HepG2 (cell line): ENCODE results near the gene ZNF444. TPM values are rescaled to one million over a fixed set of nuclear protein-coding genes. Genes with fewer than 3 reads are reported as not detected.
A peak's percentile ranks its signal among the peaks of the same experiment; 100 is the strongest.

ENCODE experiments used
- IKZF1 ChIP-seq: fragments of 450-650 bp; IDR thresholded peaks from 2 replicates; pipeline ENCODE4 v1.7.1; 2016
- IKZF4 ChIP-seq: sonication (generic); formaldehyde crosslinking; IDR thresholded peaks from 2 replicates; pipeline ENCODE4 v1.5.1; 2020; ENCODE audit warnings: borderline replicate concordance, mild to moderate bottlenecking, low read depth, missing genetic modification reagents; ENCODE audit errors: not compliant biosample characterization
- MIER3 ChIP-seq: IDR thresholded peaks from 2 replicates; pipeline ENCODE4 v1.6.1; 2016; ENCODE audit warnings: missing compliant biosample characterization, borderline replicate concordance
- NCOA2 ChIP-seq: sonication (generic); formaldehyde crosslinking; IDR thresholded peaks from 2 replicates; pipeline ENCODE4 v1.8.0; 2022; ENCODE audit warnings: inconsistent platforms
- PHF8 ChIP-seq: sonication (generic); formaldehyde crosslinking; IDR thresholded peaks from 2 replicates; pipeline ENCODE4 v1.5.0; 2020; ENCODE audit warnings: missing genetic modification reagents
- SIN3B ChIP-seq: fragments of 150-350 bp; IDR thresholded peaks from 2 replicates; pipeline ENCODE4 v1.6.1; 2014; ENCODE audit warnings: low read length
- SMAD1 ChIP-seq: sonication (generic); formaldehyde crosslinking; IDR thresholded peaks from 2 replicates; pipeline ENCODE4 v1.4.0; 2020; ENCODE audit warnings: missing genetic modification reagents, low read depth, mild to moderate bottlenecking, borderline replicate concordance
- SP5 ChIP-seq: IDR thresholded peaks from 2 replicates; pipeline ENCODE4 v1.6.1; 2016; ENCODE audit warnings: low read depth, borderline replicate concordance
- ZMAT3 ChIP-seq: sonication (generic); formaldehyde crosslinking; conservative IDR thresholded peaks from 2 replicates; pipeline ENCODE4 v1.7.0; 2021; ENCODE audit warnings: missing genetic modification reagents
- ZNF232 ChIP-seq: sonication (generic); formaldehyde crosslinking; IDR thresholded peaks from 2 replicates; pipeline ENCODE4 v1.4.0; 2020; ENCODE audit warnings: missing genetic modification reagents, borderline replicate concordance
- ZNF639 ChIP-seq: conservative IDR thresholded peaks from 2 replicates; pipeline ENCODE4 v1.6.1; 2018; ENCODE audit warnings: missing genetic modification reagents
- polyA plus RNA-seq, 8 experiments: library from polyadenylated mRNA; depleted of rRNA in 3 of 8; stranded (reverse) in 7 of 8; unstranded in 1 of 8; fragments of >200 nt; fragmentation: Illumina TruSeq in 4 of 8; extraction: Trizol in 4 of 8; gene quantifications; 2 replicates each; pipeline versions ENCODE4 v1.2.1 to v1.2.3, GENCODE V29; 2011 to 2016; ENCODE audit warnings: low read depth in 4 of 8, missing spikeins in 1 of 8, mixed read lengths in 1 of 8; ENCODE audit not compliant: insufficient read depth in 1 of 8
- total RNA-seq, 5 experiments: library from RNA; depleted of rRNA; stranded (reverse); fragments of >200 nt; fragmentation: Illumina TruSeq; extraction: Trizol; gene quantifications; 2 replicates each; pipeline ENCODE4 v1.2.3, GENCODE V29; 2016; ENCODE audit warnings: low read depth in 1 of 5
- TF ChIP-seq, protein P1 (sequence below): sonication (generic); formaldehyde crosslinking; IDR thresholded peaks from 2 replicates; pipeline ENCODE4 v1.4.0; 2020; ENCODE audit warnings: mild to moderate bottlenecking, missing genetic modification reagents
- TF ChIP-seq, protein P2 (sequence below): sonication (generic); formaldehyde crosslinking; IDR thresholded peaks from 2 replicates; pipeline ENCODE4 v1.8.1; 2023; ENCODE audit warnings: mild to moderate bottlenecking, inconsistent platforms, moderate library complexity, missing genetic modification reagents, borderline replicate concordance
- TF ChIP-seq, protein P3 (sequence below): sonication (generic); formaldehyde crosslinking; IDR thresholded peaks from 2 replicates; pipeline ENCODE4 v1.4.0; 2020; ENCODE audit warnings: missing genetic modification reagents, borderline replicate concordance

The ZNF444 gene
- total and polyA plus RNA-seq, 2 of the 13 experiments (the other 11 are each of a cell fraction or from before 2014, with no cell fraction given): 27.4 to 30.3 TPM

DNA sequence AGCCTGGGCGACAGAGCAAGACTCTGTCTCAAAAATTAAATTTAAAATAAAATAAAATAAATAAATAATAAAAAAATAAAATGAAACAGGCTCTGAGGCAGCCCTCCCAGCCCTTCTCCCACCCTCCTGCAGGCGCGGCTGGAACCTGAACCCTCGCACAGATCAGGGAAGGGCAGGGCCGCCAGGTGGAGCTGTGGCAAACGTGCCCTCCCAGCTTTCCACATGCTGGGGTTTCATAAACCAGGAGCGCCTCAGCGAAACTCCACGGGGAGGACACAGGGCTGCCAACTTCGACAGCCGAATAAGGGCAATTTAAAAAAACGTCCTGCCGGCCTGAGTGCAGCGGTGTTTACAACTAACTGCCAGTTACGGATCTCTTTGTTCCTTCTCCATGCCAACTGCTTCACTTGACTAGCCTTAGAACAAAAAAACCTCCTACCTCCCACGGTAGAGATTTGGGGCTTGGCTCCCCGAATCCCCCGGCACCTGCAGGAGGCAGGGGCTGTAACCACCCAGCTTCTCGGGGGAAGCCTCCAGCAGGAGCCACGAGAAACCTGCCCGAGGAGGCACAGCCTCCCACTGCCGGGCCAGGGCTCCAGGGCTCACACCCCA lies 35.9 kb upstream of the ZNF444 start (continued):
- TF ChIP-seq, protein P1, sequence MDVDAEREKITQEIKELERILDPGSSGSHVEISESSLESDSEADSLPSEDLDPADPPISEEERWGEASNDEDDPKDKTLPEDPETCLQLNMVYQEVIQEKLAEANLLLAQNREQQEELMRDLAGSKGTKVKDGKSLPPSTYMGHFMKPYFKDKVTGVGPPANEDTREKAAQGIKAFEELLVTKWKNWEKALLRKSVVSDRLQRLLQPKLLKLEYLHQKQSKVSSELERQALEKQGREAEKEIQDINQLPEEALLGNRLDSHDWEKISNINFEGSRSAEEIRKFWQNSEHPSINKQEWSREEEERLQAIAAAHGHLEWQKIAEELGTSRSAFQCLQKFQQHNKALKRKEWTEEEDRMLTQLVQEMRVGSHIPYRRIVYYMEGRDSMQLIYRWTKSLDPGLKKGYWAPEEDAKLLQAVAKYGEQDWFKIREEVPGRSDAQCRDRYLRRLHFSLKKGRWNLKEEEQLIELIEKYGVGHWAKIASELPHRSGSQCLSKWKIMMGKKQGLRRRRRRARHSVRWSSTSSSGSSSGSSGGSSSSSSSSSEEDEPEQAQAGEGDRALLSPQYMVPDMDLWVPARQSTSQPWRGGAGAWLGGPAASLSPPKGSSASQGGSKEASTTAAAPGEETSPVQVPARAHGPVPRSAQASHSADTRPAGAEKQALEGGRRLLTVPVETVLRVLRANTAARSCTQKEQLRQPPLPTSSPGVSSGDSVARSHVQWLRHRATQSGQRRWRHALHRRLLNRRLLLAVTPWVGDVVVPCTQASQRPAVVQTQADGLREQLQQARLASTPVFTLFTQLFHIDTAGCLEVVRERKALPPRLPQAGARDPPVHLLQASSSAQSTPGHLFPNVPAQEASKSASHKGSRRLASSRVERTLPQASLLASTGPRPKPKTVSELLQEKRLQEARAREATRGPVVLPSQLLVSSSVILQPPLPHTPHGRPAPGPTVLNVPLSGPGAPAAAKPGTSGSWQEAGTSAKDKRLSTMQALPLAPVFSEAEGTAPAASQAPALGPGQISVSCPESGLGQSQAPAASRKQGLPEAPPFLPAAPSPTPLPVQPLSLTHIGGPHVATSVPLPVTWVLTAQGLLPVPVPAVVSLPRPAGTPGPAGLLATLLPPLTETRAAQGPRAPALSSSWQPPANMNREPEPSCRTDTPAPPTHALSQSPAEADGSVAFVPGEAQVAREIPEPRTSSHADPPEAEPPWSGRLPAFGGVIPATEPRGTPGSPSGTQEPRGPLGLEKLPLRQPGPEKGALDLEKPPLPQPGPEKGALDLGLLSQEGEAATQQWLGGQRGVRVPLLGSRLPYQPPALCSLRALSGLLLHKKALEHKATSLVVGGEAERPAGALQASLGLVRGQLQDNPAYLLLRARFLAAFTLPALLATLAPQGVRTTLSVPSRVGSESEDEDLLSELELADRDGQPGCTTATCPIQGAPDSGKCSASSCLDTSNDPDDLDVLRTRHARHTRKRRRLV: no peak
- TF ChIP-seq SP5 (CRISPR knock-in tag) (0 out of 2 replicates have a peak, but pooled peaks have one; percentile 24), SIN3B (no peak), MIER3 (no peak), SMAD1 (CRISPR knock-in tag) (no peak), PHF8 (no peak), ZNF232 (CRISPR knock-in tag) (peak; percentile 62; the same call in 1 of the 2 replicates), ZNF639 (CRISPR knock-in tag) (no peak), NCOA2 (CRISPR knock-in tag) (no peak), IKZF1 (no peak), IKZF4 (no peak), ZMAT3 (CRISPR knock-in tag) (0 out of 2 replicates have a peak, but pooled peaks have one; percentile 50)
- TF ChIP-seq, protein P2, sequence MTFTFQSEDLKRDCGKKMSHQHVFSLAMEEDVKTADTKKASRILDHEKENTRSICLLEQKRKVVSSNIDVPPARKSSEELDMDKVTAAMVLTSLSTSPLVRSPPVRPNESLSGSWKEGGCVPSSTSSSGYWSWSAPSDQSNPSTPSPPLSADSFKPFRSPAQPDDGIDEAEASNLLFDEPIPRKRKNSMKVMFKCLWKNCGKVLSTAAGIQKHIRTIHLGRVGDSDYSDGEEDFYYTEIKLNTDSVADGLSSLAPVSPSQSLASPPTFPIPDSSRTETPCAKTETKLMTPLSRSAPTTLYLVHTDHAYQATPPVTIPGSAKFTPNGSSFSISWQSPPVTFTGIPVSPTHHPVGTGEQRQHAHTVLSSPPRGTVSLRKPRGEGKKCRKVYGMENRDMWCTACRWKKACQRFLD (CRISPR knock-in tag): no peak
- TF ChIP-seq, protein P3, sequence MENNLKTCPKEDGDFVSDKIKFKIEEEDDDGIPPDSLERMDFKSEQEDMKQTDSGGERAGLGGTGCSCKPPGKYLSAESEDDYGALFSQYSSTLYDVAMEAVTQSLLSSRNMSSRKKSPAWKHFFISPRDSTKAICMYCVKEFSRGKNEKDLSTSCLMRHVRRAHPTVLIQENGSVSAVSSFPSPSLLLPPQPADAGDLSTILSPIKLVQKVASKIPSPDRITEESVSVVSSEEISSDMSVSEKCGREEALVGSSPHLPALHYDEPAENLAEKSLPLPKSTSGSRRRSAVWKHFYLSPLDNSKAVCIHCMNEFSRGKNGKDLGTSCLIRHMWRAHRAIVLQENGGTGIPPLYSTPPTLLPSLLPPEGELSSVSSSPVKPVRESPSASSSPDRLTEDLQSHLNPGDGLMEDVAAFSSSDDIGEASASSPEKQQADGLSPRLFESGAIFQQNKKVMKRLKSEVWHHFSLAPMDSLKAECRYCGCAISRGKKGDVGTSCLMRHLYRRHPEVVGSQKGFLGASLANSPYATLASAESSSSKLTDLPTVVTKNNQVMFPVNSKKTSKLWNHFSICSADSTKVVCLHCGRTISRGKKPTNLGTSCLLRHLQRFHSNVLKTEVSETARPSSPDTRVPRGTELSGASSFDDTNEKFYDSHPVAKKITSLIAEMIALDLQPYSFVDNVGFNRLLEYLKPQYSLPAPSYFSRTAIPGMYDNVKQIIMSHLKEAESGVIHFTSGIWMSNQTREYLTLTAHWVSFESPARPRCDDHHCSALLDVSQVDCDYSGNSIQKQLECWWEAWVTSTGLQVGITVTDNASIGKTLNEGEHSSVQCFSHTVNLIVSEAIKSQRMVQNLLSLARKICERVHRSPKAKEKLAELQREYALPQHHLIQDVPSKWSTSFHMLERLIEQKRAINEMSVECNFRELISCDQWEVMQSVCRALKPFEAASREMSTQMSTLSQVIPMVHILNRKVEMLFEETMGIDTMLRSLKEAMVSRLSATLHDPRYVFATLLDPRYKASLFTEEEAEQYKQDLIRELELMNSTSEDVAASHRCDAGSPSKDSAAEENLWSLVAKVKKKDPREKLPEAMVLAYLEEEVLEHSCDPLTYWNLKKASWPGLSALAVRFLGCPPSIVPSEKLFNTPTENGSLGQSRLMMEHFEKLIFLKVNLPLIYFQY (CRISPR knock-in tag): no peak
